ENCODE measurements around the gene RFNG.

RFNG gene

GRCh38 chr17:82035956-82036633, 15.5 kb downstream of the RFNG start:
- DNase-seq = no peak
- intact Hi-C loops (cut with DNase I) = no loop called here

- no peak for DNase-seq
- intact Hi-C loops (cut with DNase I) = no loop called here
Measured at GRCh38 chr17:82035488-82035887, 16.1 kb downstream of the RFNG start.

GRCh38 chr17:82034371-82035011, 17.1 kb downstream of the RFNG start:
- DNase-seq = no peak

GRCh38 chr17:82033359-82034085, 18.1 kb downstream of the RFNG start:
- DNase-seq = no peak
- intact Hi-C loops (cut with DNase I) = no loop called here

More at GRCh38 chr17:82034371-82035011, 17.1 kb downstream of the RFNG start:
- intact Hi-C loops (cut with DNase I) = no loop called here

GRCh38 chr17:82031885-82032627, 19.6 kb downstream of the RFNG start:
- DNase-seq = no peak
- intact Hi-C loops (cut with DNase I) = no loop called here

- intact Hi-C loops (cut with DNase I) = no loop called here
- DNase-seq = no peak
Measured at GRCh38 chr17:82031303-82031884, 20.2 kb downstream of the RFNG start, which contains the start of gene RAC3. TSS of gene RAC3 (plus strand) at chr17:82031678. CDS start at chr17:82031762, 84 bp downstream.

- intact Hi-C loops (cut with DNase I) = loop anchor here (1.0 kb wide), 1 partner anchor 124 kb away; no protein-coding TSS in a partner anchor
- peak; percentile 48 to 92 (median 84) for DNase-seq
Measured at GRCh38 chr17:82030470-82031302, 20.9 kb downstream of the RFNG start.

GRCh38 chr17:82029990-82030469, 21.6 kb downstream of the RFNG start:
- intact Hi-C loops (cut with DNase I) = loop anchor here (1.0 kb wide), 1 partner anchor 124 kb away; no protein-coding TSS in a partner anchor
- peak in 1 of 42 donors; percentile 9 for DNase-seq

- intact Hi-C loops (cut with DNase I) = no loop called here
- DNase-seq = no peak
Measured at GRCh38 chr17:82029391-82029790, 22.2 kb downstream of the RFNG start.

GRCh38 chr17:82028966-82029365, 22.6 kb downstream of the RFNG start:
- no peak for DNase-seq
- intact Hi-C loops (cut with DNase I) = no loop called here

GRCh38 chr17:82028246-82028645, 23.4 kb downstream of the RFNG start:
- intact Hi-C loops (cut with DNase I) = no loop called here
- DNase-seq = no peak

- DNase-seq = no peak
- intact Hi-C loops (cut with DNase I) = no loop called here
Measured at GRCh38 chr17:82025401-82026107, 26.1 kb downstream of the RFNG start.

GRCh38 chr17:82024859-82025258, 26.8 kb downstream of the RFNG start:
- intact Hi-C loops (cut with DNase I) = loop anchor here (5.0 kb wide), 2 partner anchors 48 to 63 kb away; partner anchors contain the start of genes ASPSCR1 and NOTUM
- DNase-seq = no peak

- peak in 20 of 42 donors; percentile 22 to 72 (median 42) for DNase-seq
- intact Hi-C loops (cut with DNase I) = loop anchor here (5.0 kb wide), 2 partner anchors 46 to 61 kb away; partner anchors contain the start of genes ASPSCR1 and NOTUM
Measured at GRCh38 chr17:82023447-82024241, 28.0 kb downstream of the RFNG start.

GRCh38 chr17:82022981-82023446, 28.6 kb downstream of the RFNG start, which contains the start of gene LRRC45:
TSS of gene LRRC45 (plus strand) at chr17:82023305. CDS start at chr17:82023644, 339 bp downstream.
- DNase-seq = peak; percentile 99 to 100 (median 100)
- intact Hi-C loops (cut with DNase I) = loop anchor here (5.0 kb wide), 2 partner anchors 46 to 61 kb away; partner anchors contain the start of genes ASPSCR1 and NOTUM

All from head of caudate nucleus (tissue), 42 donors.